A549 (cell line): ENCODE data around the gene PIK3IP1. TPM values are rescaled to one million over a fixed set of nuclear protein-coding genes. Genes with fewer than 3 reads are reported as not detected.
A peak's percentile ranks its signal among the peaks of the same experiment; 100 is the strongest.

Experiments
- ATAC-seq, 2 experiments: fragments of 200-7000 bp in 1 of 2; fragments of >200 bp in 1 of 2; cut with Nextera tagmentation in 1 of 2; cut with Tn5 transposase in 1 of 2; 3 replicates each; pipeline versions ENCODE4 v1.8.0 to v1.9.1; 2018 to 2020; ENCODE audit warnings: mild to moderate bottlenecking in 1 of 2, moderate library complexity in 1 of 2
- CTCF ChIA-PET: fragments of 300-600 bp; sonication (Branson Sonifier 250); formaldehyde crosslinking; extraction: SDS; loops from one replicate; lab custom pipeline; 2021; ENCODE audit warnings: antibody characterized with exemption, inconsistent platforms; lab: Yijun Ruan, JAX
- POLR2A ChIA-PET: fragments of 350-600 bp; formaldehyde crosslinking; extraction: SDS; loops from one replicate; lab custom pipeline; 2021; ENCODE audit warnings: antibody characterized with exemption, inconsistent platforms; lab: Yijun Ruan, JAX
- DNase-seq, 2 experiments: peaks; one replicate each; pipeline versions ENCODE4 v3.0.0 to v3.0.0-alpha.2; 2011 to 2016; ENCODE audit warnings: low read depth in 1 of 2, low spot score in 1 of 2
- FAIRE-seq: peaks from 2 replicates; lab custom pipeline; 2011; peaks lifted over from hg19 to GRCh38; lab: Jason Lieb, UNC
- H3K27ac ChIP-seq, 2 experiments: fragments of >200 bp; sonication (Bioruptor Twin); formaldehyde crosslinking; 3 replicates each; pipeline ENCODE4 v1.5.1; 2016 to 2017
- H3K4me1 ChIP-seq: fragments of >200 bp; sonication (Bioruptor Twin); formaldehyde crosslinking; 3 replicates; pipeline ENCODE4 v1.6.1; 2016
- H3K4me2 ChIP-seq: fragments of >200 bp; sonication (Bioruptor Twin); formaldehyde crosslinking; 3 replicates; pipeline ENCODE4 v1.6.1; 2016
- H3K4me3 ChIP-seq: fragments of >200 bp; sonication (Bioruptor Twin); formaldehyde crosslinking; 3 replicates; pipeline ENCODE4 v1.5.1; 2016
- H3K9me3 ChIP-seq: fragments of >200 bp; sonication (Bioruptor Twin); formaldehyde crosslinking; 3 replicates; pipeline ENCODE4 v1.6.1; 2016
- BCL3 ChIP-seq: fragments of >200 bp; sonication (Bioruptor Twin); formaldehyde crosslinking; IDR thresholded peaks from 3 replicates; pipeline ENCODE4 v1.6.1; 2016
- BHLHE40 ChIP-seq: IDR thresholded peaks from 2 replicates; pipeline ENCODE4 v1.6.1; 2012; ENCODE audit warnings: low read depth, low read length, inconsistent platforms
- CBX2 ChIP-seq: fragments of 200-600 bp; sonication (generic); IDR thresholded peaks from 2 replicates; pipeline ENCODE4 v1.6.1; 2016; ENCODE audit warnings: low read depth, mild to moderate bottlenecking, borderline replicate concordance
- CBX8 ChIP-seq: fragments of 200-600 bp; sonication (generic); IDR thresholded peaks from 2 replicates; pipeline ENCODE4 v1.6.1; 2016
- CEBPB ChIP-seq, 2 experiments: fragments of >200 bp in 1 of 2; sonication (Bioruptor Twin) in 1 of 2; formaldehyde crosslinking in 1 of 2; IDR thresholded peaks; 2 replicates each; pipeline ENCODE4 v1.6.1; 2012 to 2016
- CHD2 ChIP-seq: fragments of 150-350 bp; IDR thresholded peaks from 2 replicates; pipeline ENCODE4 v1.6.1; 2014; ENCODE audit warnings: low read length; ENCODE audit not compliant: partially characterized antibody
- CTCF ChIP-seq: fragments of >200 bp; sonication (Bioruptor Twin); formaldehyde crosslinking; IDR thresholded peaks from 3 replicates; pipeline ENCODE4 v1.5.1; 2016
- E2F6 ChIP-seq: IDR thresholded peaks from 2 replicates; pipeline ENCODE4 v1.6.1; 2012; ENCODE audit warnings: low read depth, borderline replicate concordance
- ESRRA ChIP-seq: fragments of 150-350 bp; IDR thresholded peaks from 2 replicates; pipeline ENCODE4 v1.6.1; 2014; ENCODE audit warnings: mild to moderate bottlenecking, low read length, borderline replicate concordance
- FOSB ChIP-seq: fragments of 250-450 bp; sonication (Bioruptor Pico); IDR thresholded peaks from 2 replicates; pipeline ENCODE4 v1.5.0; 2020; ENCODE audit warnings: mild to moderate bottlenecking, moderate library complexity
- GATA3 ChIP-seq: IDR thresholded peaks from 2 replicates; pipeline ENCODE4 v1.6.1; 2012; ENCODE audit warnings: borderline replicate concordance
- HDAC2 ChIP-seq: fragments of 200-600 bp; sonication (generic); IDR thresholded peaks from 2 replicates; pipeline ENCODE4 v1.6.1; 2016
- HMGXB4 ChIP-seq: fragments of 250-450 bp; sonication (Bioruptor Pico); IDR thresholded peaks from 2 replicates; pipeline ENCODE4 v1.5.0; 2021; ENCODE audit warnings: mild to moderate bottlenecking, moderate library complexity, borderline replicate concordance
- HOXA7 ChIP-seq: fragments of 250-450 bp; sonication (Bioruptor Pico); IDR thresholded peaks from 2 replicates; pipeline ENCODE4 v1.5.0; 2020; ENCODE audit warnings: mild to moderate bottlenecking, moderate library complexity
- MAX ChIP-seq: IDR thresholded peaks from 2 replicates; pipeline ENCODE4 v1.6.1; 2012
- RAD21 ChIP-seq, 2 experiments: fragments of >200 bp in 1 of 2; sonication (Bioruptor Twin) in 1 of 2; formaldehyde crosslinking in 1 of 2; IDR thresholded peaks in 1 of 2; conservative IDR thresholded peaks in 1 of 2; 2 replicates in 1 of 2; 3 replicates in 1 of 2; pipeline ENCODE4 v1.6.1; 2012 to 2018; ENCODE audit warnings: inconsistent platforms in 1 of 2
- RNF2 ChIP-seq: fragments of 200-600 bp; sonication (generic); IDR thresholded peaks from 2 replicates; pipeline ENCODE4 v1.6.1; 2016; ENCODE audit warnings: low read depth, mild to moderate bottlenecking, antibody characterized with exemption, moderate library complexity, borderline replicate concordance
- TFCP2L1 ChIP-seq: fragments of 250-450 bp; sonication (Bioruptor Pico); IDR thresholded peaks from 2 replicates; pipeline ENCODE4 v1.5.0; 2021; ENCODE audit warnings: mild to moderate bottlenecking
- USF2 ChIP-seq: fragments of 450-650 bp; IDR thresholded peaks from 2 replicates; pipeline ENCODE4 v1.6.1; 2014; ENCODE audit warnings: antibody characterized with exemption
- ZFP36 ChIP-seq: fragments of 450-650 bp; IDR thresholded peaks from 2 replicates; pipeline ENCODE4 v1.6.1; 2014; ENCODE audit warnings: borderline replicate concordance; ENCODE audit not compliant: partially characterized antibody
- WGBS: methylation state at CpG from one replicate; pipeline ENCODE4 v1.1.6; 2017; ENCODE audit errors: missing lambda C conversion rate; 5-methylcytosine and 5-hydroxymethylcytosine counted together
- polyA minus RNA-seq: library from RNA; depleted of rRNA, polyadenylated mRNA; stranded (reverse); fragments of >200 nt; gene quantifications from 2 replicates; pipeline ENCODE4 v1.2.3, GENCODE V29; 2011; rRNA and poly(A)+ RNA removed
- polyA plus RNA-seq, 4 experiments: library from polyadenylated mRNA; depleted of rRNA in 3 of 4; stranded (reverse); fragments of >200 nt; fragmentation: RNase III in 1 of 4; extraction: RNeasy Plus Mini Kit Qiagen cat#74134 plus additional on column Dnase treatment in 1 of 4; gene quantifications; 2 replicates in 3 of 4; 3 replicates in 1 of 4; pipeline ENCODE4 v1.2.3, GENCODE V29; 2011 to 2017

The PIK3IP1 gene
- polyA plus RNA-seq (2011; rRNA removed) (1.4 and 1.6 TPM in 2 replicates), polyA plus RNA-seq (2017; fragmentation: RNase III; extraction: RNeasy Plus Mini Kit Qiagen cat#74134 plus additional on column Dnase treatment) (0.90 to 1.1 TPM (median 0.93 TPM) in 3 replicates), polyA minus RNA-seq (1.1 and 1.4 TPM in 2 replicates)
- polyA plus RNA-seq (2012; cell fraction: cytosol; rRNA removed) = 0.45 and 0.49 TPM in 2 replicates
- 1.0 and 1.3 TPM in 2 replicates for polyA plus RNA-seq (2012; cell fraction: nucleus; rRNA removed)

- H3K4me3 ChIP-seq = peak within 1 kb of the TSS; percentile 14; the same call in 2 of the 3 replicates
- ATAC-seq = peak; percentile 71 to 80
- H3K4me1 ChIP-seq = peaks cover 26% of the 10 kb centered on the region
These were observed at the start of gene PIK3IP1 for GRCh38 chr22:31292236-31292989. TSS of gene PIK3IP1 (minus strand) at chr22:31292488. CDS start at chr22:31292344, 144 bp downstream.

GRCh38 chr22:31341386-31342088, 49.2 kb upstream of the PIK3IP1 start:
- ATAC-seq = no peak
- CTCF ChIA-PET = interaction anchor here (1.0 kb wide), 1 partner anchor 38 kb away, joined by 4 read pairs; no protein-coding TSS in a partner anchor
- WGBS = 90% methylated on average over 13 of the region's 14 CpGs
- TF ChIP-seq GATA3 (no peak), RNF2 (no peak), USF2 (no peak), CBX2 (no peak), CHD2 (no peak), ZFP36 (no peak), E2F6 (no peak), CBX8 (no peak), ESRRA (no peak), HMGXB4 (CRISPR knock-in tag) (no peak), CEBPB (IDR thresholded peaks at IDR 0.05) (no peak), BHLHE40 (no peak), BCL3 (no peak), TFCP2L1 (no peak), FOSB (CRISPR knock-in tag) (no peak)

More at GRCh38 chr22:31292236-31292989, at the start of gene PIK3IP1:
- Histone ChIP-seq H3K27ac (peak within 1 kb of the TSS in 1 of 2 experiments; percentile 84; a peak in 4 of 6 replicates), H3K9me3 (no peaks in the 10 kb centered on the region), H3K4me2 (peak within 1 kb of the TSS; percentile 88)
- CTCF ChIA-PET = interaction anchor here (0.5 to 4.5 kb wide), 17 partner anchors 9 to 613 kb away, joined by 3 to 27 read pairs (median 3); partner anchors contain the start of genes LIMK2 and PATZ1
- POLR2A ChIA-PET = interaction anchor here (1.0 to 1.7 kb wide), 3 partner anchors 32 to 54 kb away, joined by 4 to 11 read pairs (median 4); partner anchors contain the start of gene PATZ1
- peak; percentile 66 to 79 for DNase-seq
- TF ChIP-seq CTCF (peak; percentile 35; the same call in 2 of the 3 replicates), MAX (peak; percentile 12; the same call in 1 of the 2 replicates), BCL3 (no peak), HDAC2 (no peak), HOXA7 (CRISPR knock-in tag) (no peak), RAD21 (conservative IDR thresholded peaks at IDR 0.05 in 1 of 2, IDR thresholded peaks at IDR 0.05 in 1 of 2) (peak; percentile 35 to 45; a peak in 3 of 5 replicates)
- no peak for FAIRE-seq
- 34% methylated on average over 16 of the region's 19 CpGs for WGBS

More at GRCh38 chr22:31341386-31342088, 49.2 kb upstream of the PIK3IP1 start:
- no peak overlapping the region for H3K4me2 ChIP-seq
- POLR2A ChIA-PET = no interaction called here
- FAIRE-seq = no peak
- H3K27ac ChIP-seq = no peak overlapping the region
- peaks cover 24% of the 10 kb centered on the region for H3K4me1 ChIP-seq
- DNase-seq = no peak
- H3K4me3 ChIP-seq = no peak overlapping the region
- no peaks in the 10 kb centered on the region for H3K9me3 ChIP-seq
